ENCODE data around the gene MROH2B.

DNA sequence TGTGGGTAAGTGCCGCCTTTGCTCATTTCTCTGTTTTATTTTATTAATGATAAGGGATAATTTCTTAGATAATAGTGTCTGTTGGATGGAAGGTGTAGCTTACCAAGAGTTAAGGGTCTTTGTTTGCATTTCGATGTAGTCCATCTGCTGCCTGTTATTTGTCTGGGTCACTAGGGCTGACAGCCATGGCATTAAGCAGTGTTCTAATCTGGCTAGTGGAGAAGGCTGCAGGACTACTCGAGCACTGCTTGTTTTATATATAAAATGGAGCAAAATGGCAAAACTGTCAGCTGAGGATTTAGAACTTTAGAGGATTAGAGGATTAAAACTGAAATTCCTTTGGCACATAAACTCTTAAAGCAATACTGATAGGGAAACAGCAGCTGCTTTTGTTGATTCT is 94.3 kb downstream of the MROH2B start:
- TF ChIP-seq, protein P1, sequence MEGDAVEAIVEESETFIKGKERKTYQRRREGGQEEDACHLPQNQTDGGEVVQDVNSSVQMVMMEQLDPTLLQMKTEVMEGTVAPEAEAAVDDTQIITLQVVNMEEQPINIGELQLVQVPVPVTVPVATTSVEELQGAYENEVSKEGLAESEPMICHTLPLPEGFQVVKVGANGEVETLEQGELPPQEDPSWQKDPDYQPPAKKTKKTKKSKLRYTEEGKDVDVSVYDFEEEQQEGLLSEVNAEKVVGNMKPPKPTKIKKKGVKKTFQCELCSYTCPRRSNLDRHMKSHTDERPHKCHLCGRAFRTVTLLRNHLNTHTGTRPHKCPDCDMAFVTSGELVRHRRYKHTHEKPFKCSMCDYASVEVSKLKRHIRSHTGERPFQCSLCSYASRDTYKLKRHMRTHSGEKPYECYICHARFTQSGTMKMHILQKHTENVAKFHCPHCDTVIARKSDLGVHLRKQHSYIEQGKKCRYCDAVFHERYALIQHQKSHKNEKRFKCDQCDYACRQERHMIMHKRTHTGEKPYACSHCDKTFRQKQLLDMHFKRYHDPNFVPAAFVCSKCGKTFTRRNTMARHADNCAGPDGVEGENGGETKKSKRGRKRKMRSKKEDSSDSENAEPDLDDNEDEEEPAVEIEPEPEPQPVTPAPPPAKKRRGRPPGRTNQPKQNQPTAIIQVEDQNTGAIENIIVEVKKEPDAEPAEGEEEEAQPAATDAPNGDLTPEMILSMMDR (IDR thresholded peaks at IDR 0.05 in 8 of 11, conservative IDR thresholded peaks at IDR 0.05 in 3 of 11), result no peak
- no peak for TF ChIP-seq POLR2A (IDR thresholded peaks at IDR 0.05)
- TF ChIP-seq POLR2AphosphoS5 (IDR thresholded peaks at IDR 0.05), result no peak

Measured in spleen (tissue), 7 donors.